Lung (tissue), 12 donors: Measurements from ENCODE around the gene GIMAP4. TPM values are rescaled to one million over a fixed set of nuclear protein-coding genes. Genes with fewer than 3 reads are reported as not detected.
A peak's percentile ranks its signal among the peaks of the same experiment; 100 is the strongest.
"Not testable (repeated sequence)": the region's sequence is repeated elsewhere in the genome, so short reads cannot be mapped to it uniquely, and the experiment has no call there.

ENCODE experiments used
- ATAC-seq: fragments of 200-7000 bp; cut with Tn5 transposase; one replicate; pipeline ENCODE4 v1.9.1; 2020; ENCODE audit warnings: moderate number of reproducible peaks; ENCODE audit not compliant: insufficient read depth, low FRiP score
- DNase-seq, 3 donors: peaks; one replicate each; pipeline ENCODE4 v3.0.0-alpha.2; 2013 to 2017
- H3K27ac ChIP-seq, 2 donors: one replicate each; pipeline ENCODE4 v1.5.1; 2013; ENCODE audit warnings: mild to moderate bottlenecking in 2 of 2, moderate library complexity in 2 of 2, control low read depth in 1 of 2, inconsistent platforms in 1 of 2, low read depth in 1 of 2, low read length in 1 of 2
- H3K27me3 ChIP-seq, 3 donors: one replicate each; pipeline ENCODE4 v1.5.1; 2013; ENCODE audit warnings: low read length in 2 of 3; ENCODE audit not compliant: control insufficient read depth in 3 of 3, insufficient read depth in 3 of 3
- H3K36me3 ChIP-seq, 4 donors: one replicate each; pipeline ENCODE4 v1.5.1; 2013; ENCODE audit warnings: low read length in 4 of 4, mild to moderate bottlenecking in 1 of 4, moderate library complexity in 1 of 4; ENCODE audit not compliant: control insufficient read depth in 4 of 4, insufficient read depth in 4 of 4
- H3K4me1 ChIP-seq, 5 donors: one replicate each; pipeline ENCODE4 v1.5.1; 2013; ENCODE audit warnings: low read length in 5 of 5, mild to moderate bottlenecking in 2 of 5, moderate library complexity in 1 of 5; ENCODE audit not compliant: control insufficient read depth in 5 of 5, insufficient read depth in 5 of 5
- H3K4me3 ChIP-seq: one replicate; pipeline ENCODE4 v1.5.1; 2013; ENCODE audit warnings: mild to moderate bottlenecking, control low read depth, moderate library complexity
- H3K9ac ChIP-seq, 2 donors: one replicate each; pipeline ENCODE4 v1.5.1; 2013; ENCODE audit warnings: low read length in 2 of 2, control low read depth in 1 of 2; ENCODE audit not compliant: insufficient read depth in 1 of 2
- H3K9me3 ChIP-seq, 4 donors: one replicate each; pipeline ENCODE4 v1.5.1; 2013; ENCODE audit warnings: low read length in 3 of 4, mild to moderate bottlenecking in 1 of 4, moderate library complexity in 1 of 4; ENCODE audit not compliant: control insufficient read depth in 4 of 4, insufficient read depth in 3 of 4
- CTCF ChIP-seq: IDR thresholded peaks from 2 replicates; pipeline ENCODE4 v1.5.1; 2012; ENCODE audit warnings: mild to moderate bottlenecking; ENCODE audit errors: control extremely low read depth, extremely low read depth
- WGBS, 2 donors: extraction: QIAGEN DNeasy Blood & Tissue Kit; methylation state at CpG; one replicate each; pipeline ENCODE4 v1.1.7; 2013; 5-methylcytosine and 5-hydroxymethylcytosine counted together
- polyA plus RNA-seq, 2 donors: library from polyadenylated mRNA; stranded (reverse); fragments of 200-250 nt; gene quantifications; one replicate each; pipeline ENCODE4 v1.2.1, GENCODE V29; 2013
- total RNA-seq, 2 donors: library from RNA; depleted of rRNA in 1 of 2; stranded (reverse); fragments of >200 nt in 1 of 2; gene quantifications; one replicate each; pipeline ENCODE4 v1.2.1, GENCODE V29; 2014 to 2021
- donor health status: control.
- donor health status: control.
- donor health status: Bipolar disorder and iron deficiency.
- donor health status: healthy.
- donor health status: DM: yes; HTN: yes; CAD: no.

The GIMAP4 gene
- total and polyA plus RNA-seq, 4 donors = 26.2 to 66.2 (median 48.7) TPM

GRCh38 chr7:150569245-150569955 is 2.2 kb downstream of the GIMAP4 start:
- H3K4me3 ChIP-seq = no peak overlapping the region

GRCh38 chr7:150570556-150571465 is 3.6 kb downstream of the GIMAP4 start:
- Histone ChIP-seq H3K36me3 (peaks cover 0 to 15% (median 4%) of the 10 kb centered on the region in 4 donors), H3K4me3 (no peak overlapping the region), H3K27ac (peak overlapping the region in 1 of 2 donors; percentile 49), H3K9me3 (peaks cover 0 to 14% (median 4%) of the 10 kb centered on the region in 4 donors), H3K4me1 (peaks cover 0 to 8% (median 0%) of the 10 kb centered on the region in 5 donors), H3K9ac (no peak overlapping the region), H3K27me3 (peaks cover 0 to 4% (median 0%) of the 10 kb centered on the region in 3 donors)
- ATAC-seq = no peak
- no peak for TF ChIP-seq CTCF
- no peak for DNase-seq
- WGBS, 2 donors = 75 to 83% methylated on average over 5 of the region's 5 CpGs

More at GRCh38 chr7:150569245-150569955, 2.2 kb downstream of the GIMAP4 start:
- H3K36me3 ChIP-seq = peaks cover 0 to 15% (median 4%) of the 10 kb centered on the region in 4 donors
- no peak for TF ChIP-seq CTCF
- ATAC-seq (no peak), DNase-seq (no peak)
- peaks cover 0 to 14% (median 4%) of the 10 kb centered on the region in 4 donors for H3K9me3 ChIP-seq
- H3K27me3 ChIP-seq = peaks cover 0 to 4% (median 0%) of the 10 kb centered on the region in 3 donors
- peaks cover 0 to 8% (median 0%) of the 10 kb centered on the region in 5 donors for H3K4me1 ChIP-seq
- WGBS, 2 donors = 50 to 54% methylated on average over 7 of the region's 7 CpGs
- H3K27ac ChIP-seq = peak overlapping the region; percentile 67 to 74
- no peak overlapping the region for H3K9ac ChIP-seq

- DNase-seq (no peak), ATAC-seq (no peak)
- peaks cover 0 to 15% (median 4%) of the 10 kb centered on the region in 4 donors for H3K36me3 ChIP-seq
Observed at GRCh38 chr7:150572496-150572895, 5.3 kb downstream of the GIMAP4 start.

GRCh38 chr7:150579979-150580637 is 12.9 kb downstream of the GIMAP4 start:
- not testable (repeated sequence) for H3K27ac ChIP-seq, H3K27me3 ChIP-seq, H3K9ac ChIP-seq, DNase-seq, H3K4me1 ChIP-seq, ATAC-seq, H3K36me3 ChIP-seq, H3K4me3 ChIP-seq, H3K9me3 ChIP-seq
- WGBS, 2 donors = 58 to 63% methylated on average over 7 of the region's 7 CpGs

More at GRCh38 chr7:150572496-150572895, 5.3 kb downstream of the GIMAP4 start:
- H3K27ac ChIP-seq = no peak overlapping the region
- H3K9ac ChIP-seq = no peak overlapping the region
- 95 to 97% methylated on average over 10 of the region's 10 CpGs for WGBS, 2 donors
- no peaks in the 10 kb centered on the region for H3K27me3 ChIP-seq
- H3K4me3 ChIP-seq = no peak overlapping the region
- peaks cover 0 to 14% (median 4%) of the 10 kb centered on the region in 4 donors for H3K9me3 ChIP-seq
- TF ChIP-seq CTCF = no peak
- H3K4me1 ChIP-seq = peaks cover 0 to 8% (median 0%) of the 10 kb centered on the region in 5 donors
